Neural crest cell (in vitro differentiated cells): ENCODE measurements around the gene MIF. TPM values are rescaled to one million over a fixed set of nuclear protein-coding genes. Genes with fewer than 3 reads are reported as not detected.
"Not testable (repeated sequence)": the region's sequence is repeated elsewhere in the genome, so short reads cannot be mapped to it uniquely, and the experiment has no call there.

Source experiments
- DNase-seq: peaks from one replicate; pipeline ENCODE4 v3.0.0; 2021; ENCODE audit warnings: low read depth, mixed read lengths, low spot score
- H3K27ac Mint-ChIP-seq: one replicate; pipeline ENCODE4 v1.8.0; 2021; ENCODE audit warnings: mild to moderate bottlenecking, mixed read lengths; ENCODE audit not compliant: unreplicated experiment
- H3K27me3 Mint-ChIP-seq: 2 replicates; pipeline ENCODE4 v1.8.0; 2021; ENCODE audit warnings: low read depth, mild to moderate bottlenecking, mixed read lengths
- H3K36me3 Mint-ChIP-seq: 2 replicates; pipeline ENCODE4 v1.8.0; 2021; ENCODE audit warnings: low read depth, mild to moderate bottlenecking, mixed read lengths
- H3K4me1 Mint-ChIP-seq: 2 replicates; pipeline ENCODE4 v1.8.0; 2021; ENCODE audit warnings: mixed read lengths
- H3K4me3 Mint-ChIP-seq: one replicate; pipeline ENCODE4 v1.8.0; 2021; ENCODE audit warnings: mild to moderate bottlenecking, mixed read lengths
- H3K9me3 Mint-ChIP-seq: 2 replicates; pipeline ENCODE4 v1.8.0; 2021; ENCODE audit warnings: mixed read lengths
- CTCF ChIP-seq: fragments of 200-600 bp; sonication (generic); conservative IDR thresholded peaks from 2 replicates; pipeline ENCODE4 v1.5.0; 2021; ENCODE audit warnings: antibody characterized with exemption, mild to moderate bottlenecking
- total RNA-seq: library from RNA; stranded (reverse); gene quantifications from 2 replicates; pipeline ENCODE4 v1.2.1, GENCODE V29; 2021

Gene MIF
- total RNA-seq, 1 donor from 2014 or later: 642 TPM

- Mint-ChIP-seq H3K27me3 (peaks cover 5% of the 10 kb centered on the region), H3K27ac (no peak overlapping the region), H3K36me3 (peaks cover 13% of the 10 kb centered on the region), H3K4me1 (peaks cover 20% of the 10 kb centered on the region), H3K4me3 (peak overlapping the region; percentile 54), H3K9me3 (no peaks in the 10 kb centered on the region)
- no peak for DNase-seq
- no peak for TF ChIP-seq CTCF
Observed at GRCh38 chr22:23898006-23898974, 4.1 kb downstream of the MIF start.

- H3K4me3 Mint-ChIP-seq: peak overlapping the region; percentile 49
- peaks cover 12% of the 10 kb centered on the region for H3K4me1 Mint-ChIP-seq
- DNase-seq: no peak
- peaks cover 13% of the 10 kb centered on the region for H3K36me3 Mint-ChIP-seq
- H3K27me3 Mint-ChIP-seq: peaks cover 2% of the 10 kb centered on the region
- no peak for TF ChIP-seq CTCF
- no peak overlapping the region for H3K27ac Mint-ChIP-seq
- H3K9me3 Mint-ChIP-seq: no peaks in the 10 kb centered on the region
Observed at GRCh38 chr22:23899042-23899745, 5.0 kb downstream of the MIF start.

GRCh38 chr22:23900227-23900626 is 6.0 kb downstream of the MIF start:
- not testable (repeated sequence) for H3K27me3 Mint-ChIP-seq

GRCh38 chr22:23901600-23901999 is 7.4 kb downstream of the MIF start:
- H3K4me1 Mint-ChIP-seq: no peaks in the 10 kb centered on the region
- peak overlapping the region; percentile 36 for H3K4me3 Mint-ChIP-seq
- H3K9me3 Mint-ChIP-seq: no peaks in the 10 kb centered on the region

More at GRCh38 chr22:23900227-23900626, 6.0 kb downstream of the MIF start:
- peak overlapping the region; percentile 13 for H3K4me3 Mint-ChIP-seq
- DNase-seq, H3K27ac Mint-ChIP-seq, H3K4me1 Mint-ChIP-seq, H3K9me3 Mint-ChIP-seq: not testable (repeated sequence)
- peaks cover 12% of the 10 kb centered on the region for H3K36me3 Mint-ChIP-seq

GRCh38 chr22:23903328-23903971 is 9.3 kb downstream of the MIF start:
- no peak for TF ChIP-seq CTCF
- no peak for DNase-seq

More at GRCh38 chr22:23901600-23901999, 7.4 kb downstream of the MIF start:
- TF ChIP-seq CTCF: no peak
- DNase-seq: no peak
- Mint-ChIP-seq H3K36me3 (peaks cover 9% of the 10 kb centered on the region), H3K27me3 (no peaks in the 10 kb centered on the region), H3K27ac (no peak overlapping the region)

More at GRCh38 chr22:23903328-23903971, 9.3 kb downstream of the MIF start:
- no peak overlapping the region for H3K4me3 Mint-ChIP-seq
- H3K36me3 Mint-ChIP-seq: peaks cover 5% of the 10 kb centered on the region
- no peaks in the 10 kb centered on the region for H3K9me3 Mint-ChIP-seq
- H3K27ac Mint-ChIP-seq: peak overlapping the region; percentile 60
- peaks cover 10% of the 10 kb centered on the region for H3K4me1 Mint-ChIP-seq
- no peaks in the 10 kb centered on the region for H3K27me3 Mint-ChIP-seq
